ENCODE data around the gene SRPK2. TPM values are rescaled to one million over a fixed set of nuclear protein-coding genes. Genes with fewer than 3 reads are reported as not detected.

Gene SRPK2
- total and polyA plus RNA-seq, 2 donors = 23.0 to 45.6 TPM

DNA sequence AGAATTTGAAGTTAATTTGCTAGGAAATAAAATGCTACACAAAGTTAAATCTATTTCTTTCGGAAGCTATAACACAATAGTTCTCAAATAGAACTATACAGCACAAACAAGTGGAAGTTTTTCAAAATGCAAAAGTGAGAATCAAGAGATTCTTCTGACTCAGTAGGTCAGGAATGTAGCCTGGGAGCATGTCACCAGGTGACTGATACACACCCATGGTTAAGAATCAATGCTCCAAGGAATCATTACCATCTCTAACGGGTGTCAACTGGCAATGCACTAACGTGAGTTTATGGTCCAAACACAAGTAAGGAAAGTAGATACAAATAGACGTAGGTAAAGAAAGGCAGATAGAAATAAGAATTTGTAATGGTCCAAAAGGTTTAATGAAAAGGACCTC lies 170.5 kb downstream of the SRPK2 start:
- Histone ChIP-seq H3K36me3 (ENCODE audit: control insufficient read depth in 2 of 2, insufficient read depth in 2 of 2, low read length in 1 of 2) (peaks cover 0 to 4% of the 10 kb centered on the region in 2 donors), H3K9me3 (ENCODE audit: control insufficient read depth in 2 of 2, insufficient read depth in 1 of 2, low read length in 1 of 2) (no peaks in the 10 kb centered on the region), H3K27ac (ENCODE audit: low read depth in 1 of 2, low read length in 1 of 2) (no peak overlapping the region), H3K27me3 (ENCODE audit: control insufficient read depth in 2 of 2, insufficient read depth in 1 of 2, low read length in 1 of 2) (no peaks in the 10 kb centered on the region), H3K4me1 (ENCODE audit: control insufficient read depth in 2 of 2, insufficient read depth in 2 of 2, low read length in 2 of 2) (peaks cover 4 to 5% of the 10 kb centered on the region in 2 donors), H3K4me3 (ENCODE audit: low read length in 2 of 2) (no peak overlapping the region)
- DNase-seq (ENCODE audit: low read depth in 6 of 9, low spot score in 9 of 9) = no peak
- 98% methylated on average over 4 of the region's 4 CpGs for WGBS

DNA sequence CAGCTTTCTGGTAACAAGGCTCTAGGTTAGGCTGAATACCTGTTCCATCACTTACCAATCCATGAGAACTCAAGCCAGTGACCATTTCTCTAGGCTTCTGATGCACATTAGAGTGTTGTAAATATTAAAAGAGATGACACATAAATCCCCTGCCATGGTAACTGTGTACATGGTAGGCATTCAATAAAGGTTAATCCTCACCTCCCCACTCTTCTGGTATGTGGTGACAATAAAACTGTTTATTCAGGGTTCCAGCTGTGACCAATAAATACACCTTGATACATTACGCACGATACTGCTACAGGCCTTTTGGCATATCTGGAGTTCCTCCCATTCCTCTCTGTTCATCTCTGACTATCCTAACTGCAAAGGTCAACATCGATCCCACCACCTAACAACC lies 171.9 kb downstream of the SRPK2 start:
- H3K9me3 ChIP-seq (ENCODE audit: control insufficient read depth in 2 of 2, insufficient read depth in 1 of 2, low read length in 1 of 2) = no peaks in the 10 kb centered on the region
- H3K4me1 ChIP-seq (ENCODE audit: control insufficient read depth in 2 of 2, insufficient read depth in 2 of 2, low read length in 2 of 2) = peaks cover 0 to 5% of the 10 kb centered on the region in 2 donors
- H3K36me3 ChIP-seq (ENCODE audit: control insufficient read depth in 2 of 2, insufficient read depth in 2 of 2, low read length in 1 of 2) = peaks cover 0 to 4% of the 10 kb centered on the region in 2 donors
- no peak overlapping the region for H3K4me3 ChIP-seq (ENCODE audit: low read length in 2 of 2)
- WGBS = 98% methylated on average over 3 of the region's 3 CpGs
- H3K27me3 ChIP-seq (ENCODE audit: control insufficient read depth in 2 of 2, insufficient read depth in 1 of 2, low read length in 1 of 2) = no peaks in the 10 kb centered on the region
- DNase-seq (ENCODE audit: low read depth in 6 of 9, low spot score in 9 of 9) = no peak
- H3K27ac ChIP-seq (ENCODE audit: low read depth in 1 of 2, low read length in 1 of 2) = no peak overlapping the region

DNA sequence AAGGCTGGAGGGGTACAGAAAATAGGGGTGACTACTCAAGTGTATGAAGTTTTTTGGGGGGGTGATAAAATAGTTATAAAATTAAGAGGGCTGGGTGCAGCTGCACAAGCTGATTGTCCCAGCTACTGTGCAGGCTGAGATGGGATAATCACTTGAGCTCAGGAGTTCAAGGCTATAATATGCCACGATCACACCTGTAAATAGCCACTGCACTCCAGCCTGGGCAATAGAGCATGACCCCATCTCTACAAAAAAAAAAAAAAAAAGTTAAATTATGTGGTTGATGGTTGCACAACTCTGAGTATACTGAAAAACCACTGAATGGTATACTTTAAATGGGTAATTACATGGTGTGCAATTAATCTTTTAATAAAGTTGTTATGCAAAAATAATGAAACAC lies 172.9 kb downstream of the SRPK2 start:
- 98% methylated on average over 1 of the region's 1 CpG for WGBS
- no peak overlapping the region for H3K27ac ChIP-seq (ENCODE audit: low read depth in 1 of 2, low read length in 1 of 2)
- H3K4me3 ChIP-seq (ENCODE audit: low read length in 2 of 2) = no peak overlapping the region
- H3K4me1 ChIP-seq (ENCODE audit: control insufficient read depth in 2 of 2, insufficient read depth in 2 of 2, low read length in 2 of 2) = peaks cover 6 to 7% of the 10 kb centered on the region in 2 donors
- DNase-seq (ENCODE audit: low read depth in 6 of 9, low spot score in 9 of 9) = no peak
- H3K9me3 ChIP-seq (ENCODE audit: control insufficient read depth in 2 of 2, insufficient read depth in 1 of 2, low read length in 1 of 2) = no peaks in the 10 kb centered on the region
- H3K27me3 ChIP-seq (ENCODE audit: control insufficient read depth in 2 of 2, insufficient read depth in 1 of 2, low read length in 1 of 2) = no peaks in the 10 kb centered on the region
- H3K36me3 ChIP-seq (ENCODE audit: control insufficient read depth in 2 of 2, insufficient read depth in 2 of 2, low read length in 1 of 2) = peaks cover 0 to 4% of the 10 kb centered on the region in 2 donors

DNA sequence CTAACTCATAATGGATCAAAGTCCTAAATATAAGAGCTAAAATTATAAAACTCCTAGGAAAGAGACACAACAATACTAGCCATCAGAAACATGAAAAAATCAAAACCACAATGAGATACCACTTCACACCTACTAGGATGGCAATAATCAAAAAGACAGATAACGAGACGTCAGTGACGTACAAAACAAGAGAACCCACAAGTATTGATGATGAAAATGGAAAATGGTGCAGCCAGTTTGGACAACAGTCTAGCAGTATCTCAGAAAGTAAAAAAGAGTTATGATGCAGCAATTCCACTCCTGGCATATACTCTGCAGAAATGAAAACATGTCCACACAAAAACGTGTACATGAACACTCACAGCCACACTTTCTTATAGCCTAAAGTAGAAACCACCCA lies 173.5 kb downstream of the SRPK2 start:
- 96% methylated on average over 4 of the region's 4 CpGs for WGBS
- Histone ChIP-seq H3K9me3 (ENCODE audit: control insufficient read depth in 2 of 2, insufficient read depth in 1 of 2, low read length in 1 of 2) (no peaks in the 10 kb centered on the region), H3K4me1 (ENCODE audit: control insufficient read depth in 2 of 2, insufficient read depth in 2 of 2, low read length in 2 of 2) (peaks cover 10 to 12% of the 10 kb centered on the region in 2 donors), H3K27me3 (ENCODE audit: control insufficient read depth in 2 of 2, insufficient read depth in 1 of 2, low read length in 1 of 2) (no peaks in the 10 kb centered on the region), H3K27ac (ENCODE audit: low read depth in 1 of 2, low read length in 1 of 2) (no peak overlapping the region), H3K36me3 (ENCODE audit: control insufficient read depth in 2 of 2, insufficient read depth in 2 of 2, low read length in 1 of 2) (peaks cover 0 to 4% of the 10 kb centered on the region in 2 donors), H3K4me3 (ENCODE audit: low read length in 2 of 2) (no peak overlapping the region)
- no peak for DNase-seq (ENCODE audit: low read depth in 6 of 9, low spot score in 9 of 9)

DNA sequence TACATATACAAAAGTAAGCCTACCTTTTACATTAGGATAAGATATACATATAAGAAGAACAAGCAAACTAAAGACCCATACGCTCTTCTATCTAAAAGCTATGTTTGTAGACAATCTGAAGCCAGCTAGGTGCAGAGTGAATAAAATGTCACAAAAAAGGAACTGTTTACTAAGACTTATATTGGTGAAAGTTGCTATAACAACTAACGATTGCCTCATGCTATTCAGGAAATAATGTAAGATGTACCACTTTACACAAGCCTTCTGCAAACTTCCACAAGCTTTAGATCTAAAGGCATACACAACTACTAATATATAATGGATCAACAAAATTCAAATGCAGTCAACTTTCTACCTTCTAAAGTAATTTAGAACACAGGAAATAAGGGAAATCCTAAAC lies 175.1 kb downstream of the SRPK2 start:
- Histone ChIP-seq H3K4me3 (ENCODE audit: low read length in 2 of 2) (no peak overlapping the region), H3K27me3 (ENCODE audit: control insufficient read depth in 2 of 2, insufficient read depth in 1 of 2, low read length in 1 of 2) (no peaks in the 10 kb centered on the region), H3K27ac (ENCODE audit: low read depth in 1 of 2, low read length in 1 of 2) (no peak overlapping the region), H3K9me3 (ENCODE audit: control insufficient read depth in 2 of 2, insufficient read depth in 1 of 2, low read length in 1 of 2) (no peaks in the 10 kb centered on the region), H3K36me3 (ENCODE audit: control insufficient read depth in 2 of 2, insufficient read depth in 2 of 2, low read length in 1 of 2) (no peaks in the 10 kb centered on the region), H3K4me1 (ENCODE audit: control insufficient read depth in 2 of 2, insufficient read depth in 2 of 2, low read length in 2 of 2) (peaks cover 16 to 18% of the 10 kb centered on the region in 2 donors)
- DNase-seq (ENCODE audit: low read depth in 6 of 9, low spot score in 9 of 9) = no peak
- WGBS = 54% methylated on average over 2 of the region's 2 CpGs

DNA sequence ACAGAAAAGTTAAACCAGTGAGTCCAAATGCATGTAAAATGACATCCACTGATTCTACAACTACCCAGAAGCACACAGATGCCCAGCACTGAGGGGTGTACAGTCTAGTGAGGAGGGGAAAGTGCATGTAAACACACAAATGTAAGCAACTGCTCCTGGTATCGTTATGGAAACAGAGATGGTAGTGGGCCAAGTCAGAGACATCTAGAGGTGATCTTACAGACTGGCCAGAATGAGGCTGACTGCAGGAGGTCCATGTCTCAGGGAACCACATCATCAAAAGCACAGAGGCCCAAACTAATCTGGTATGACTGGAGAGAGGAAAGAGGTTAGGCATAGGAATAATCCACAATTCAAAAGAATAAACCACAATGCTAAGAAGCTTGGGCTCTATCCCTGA lies 176.5 kb downstream of the SRPK2 start:
- WGBS = 96% methylated on average over 1 of the region's 1 CpG
- no peaks in the 10 kb centered on the region for H3K36me3 ChIP-seq (ENCODE audit: control insufficient read depth in 2 of 2, insufficient read depth in 2 of 2, low read length in 1 of 2)
- H3K9me3 ChIP-seq (ENCODE audit: control insufficient read depth in 2 of 2, insufficient read depth in 1 of 2, low read length in 1 of 2) = no peaks in the 10 kb centered on the region
- no peak for DNase-seq (ENCODE audit: low read depth in 6 of 9, low spot score in 9 of 9)
- no peaks in the 10 kb centered on the region for H3K27me3 ChIP-seq (ENCODE audit: control insufficient read depth in 2 of 2, insufficient read depth in 1 of 2, low read length in 1 of 2)
- H3K27ac ChIP-seq (ENCODE audit: low read depth in 1 of 2, low read length in 1 of 2) = no peak overlapping the region
- H3K4me1 ChIP-seq (ENCODE audit: control insufficient read depth in 2 of 2, insufficient read depth in 2 of 2, low read length in 2 of 2) = peaks cover 15 to 18% of the 10 kb centered on the region in 2 donors
- H3K4me3 ChIP-seq (ENCODE audit: low read length in 2 of 2) = no peak overlapping the region

DNA sequence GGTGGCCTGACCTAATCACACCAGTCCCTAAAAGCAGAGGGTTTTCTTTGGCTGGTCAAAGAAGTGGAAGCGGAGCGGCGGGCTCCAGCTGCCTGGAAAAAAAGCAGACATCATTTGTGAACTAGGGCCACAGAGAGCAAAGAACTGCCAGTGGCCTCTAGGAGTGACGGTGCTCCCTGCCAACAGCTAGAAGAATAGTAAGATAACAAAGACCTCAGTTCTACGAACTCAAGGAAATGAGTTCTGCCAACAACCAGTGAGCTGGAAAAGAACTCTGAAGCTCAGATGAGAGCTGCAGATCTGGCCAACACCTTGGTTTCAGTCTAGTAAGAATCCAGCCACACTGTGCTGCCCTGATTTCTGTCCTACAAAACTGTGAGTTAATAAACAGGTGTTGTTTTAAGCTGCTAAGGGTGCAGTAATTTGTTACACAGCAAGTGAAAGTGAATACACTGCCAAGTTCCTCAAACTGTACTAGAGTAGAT lies 178.0 kb downstream of the SRPK2 start:
- Histone ChIP-seq H3K4me3 (ENCODE audit: low read length in 2 of 2) (no peak overlapping the region), H3K27me3 (ENCODE audit: control insufficient read depth in 2 of 2, insufficient read depth in 1 of 2, low read length in 1 of 2) (no peaks in the 10 kb centered on the region), H3K36me3 (ENCODE audit: control insufficient read depth in 2 of 2, insufficient read depth in 2 of 2, low read length in 1 of 2) (no peaks in the 10 kb centered on the region), H3K27ac (ENCODE audit: low read depth in 1 of 2, low read length in 1 of 2) (peak overlapping the region; percentile 60 to 64), H3K4me1 (ENCODE audit: control insufficient read depth in 2 of 2, insufficient read depth in 2 of 2, low read length in 2 of 2) (peaks cover 23 to 31% of the 10 kb centered on the region in 2 donors), H3K9me3 (ENCODE audit: control insufficient read depth in 2 of 2, insufficient read depth in 1 of 2, low read length in 1 of 2) (no peaks in the 10 kb centered on the region)
- WGBS = 79% methylated on average over 5 of the region's 5 CpGs
- DNase-seq (ENCODE audit: low read depth in 6 of 9, low spot score in 9 of 9) = peak in 1 of 9 donors; percentile 29

DNA sequence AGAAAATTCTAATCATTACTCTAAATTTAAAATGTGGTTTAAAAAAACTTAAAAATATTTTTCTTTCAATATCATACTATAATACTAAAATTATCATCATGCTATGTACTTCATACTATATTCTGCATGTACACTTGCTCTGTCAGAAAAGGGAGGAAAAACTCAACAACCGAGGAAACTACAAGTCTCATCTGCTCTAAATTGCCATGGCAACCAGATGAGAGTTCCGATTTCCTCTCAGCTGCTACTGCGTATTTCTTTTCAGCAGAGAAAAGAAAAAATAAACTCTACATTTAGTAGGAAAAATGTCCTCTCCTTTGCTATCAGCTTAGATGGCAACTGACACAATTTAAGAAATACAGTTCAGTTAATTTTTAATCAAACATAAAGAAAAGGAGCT lies 178.9 kb downstream of the SRPK2 start:
- peak; percentile 30 to 81 (median 56) for DNase-seq (ENCODE audit: low read depth in 6 of 9, low spot score in 9 of 9)
- Histone ChIP-seq H3K27me3 (ENCODE audit: control insufficient read depth in 2 of 2, insufficient read depth in 1 of 2, low read length in 1 of 2) (no peaks in the 10 kb centered on the region), H3K36me3 (ENCODE audit: control insufficient read depth in 2 of 2, insufficient read depth in 2 of 2, low read length in 1 of 2) (no peaks in the 10 kb centered on the region), H3K4me1 (ENCODE audit: control insufficient read depth in 2 of 2, insufficient read depth in 2 of 2, low read length in 2 of 2) (peaks cover 30 to 39% of the 10 kb centered on the region in 2 donors), H3K4me3 (ENCODE audit: low read length in 2 of 2) (no peak overlapping the region), H3K9me3 (ENCODE audit: control insufficient read depth in 2 of 2, insufficient read depth in 1 of 2, low read length in 1 of 2) (no peaks in the 10 kb centered on the region), H3K27ac (ENCODE audit: low read depth in 1 of 2, low read length in 1 of 2) (peak overlapping the region in 1 of 2 donors; percentile 32)
- WGBS = 26% methylated on average over 3 of the region's 3 CpGs

DNA sequence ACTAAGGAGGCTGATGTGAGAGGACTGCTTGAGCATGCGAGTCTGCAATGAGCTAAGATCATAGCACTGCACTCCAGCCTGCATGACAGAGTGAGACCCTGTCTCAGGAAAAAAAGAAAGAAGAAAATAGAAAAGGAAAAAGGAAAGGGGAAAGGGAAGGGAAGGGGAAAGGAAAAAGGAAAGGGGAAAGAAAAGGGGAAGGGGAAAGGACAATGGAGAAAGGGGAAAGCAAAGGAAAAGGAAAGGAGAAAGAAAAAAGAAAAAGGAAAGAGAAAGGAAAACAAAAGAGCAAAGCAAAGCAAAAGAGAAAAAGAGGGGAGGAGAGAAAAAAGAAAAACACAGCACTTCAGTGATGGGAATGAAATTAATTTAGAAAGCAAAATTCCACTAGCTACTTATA lies 179.3 kb downstream of the SRPK2 start:
- Histone ChIP-seq H3K4me3 (ENCODE audit: low read length in 2 of 2) (no peak overlapping the region), H3K27me3 (ENCODE audit: control insufficient read depth in 2 of 2, insufficient read depth in 1 of 2, low read length in 1 of 2) (no peaks in the 10 kb centered on the region), H3K27ac (ENCODE audit: low read depth in 1 of 2, low read length in 1 of 2) (peak overlapping the region; percentile 18 to 32), H3K9me3 (ENCODE audit: control insufficient read depth in 2 of 2, insufficient read depth in 1 of 2, low read length in 1 of 2) (no peaks in the 10 kb centered on the region), H3K36me3 (ENCODE audit: control insufficient read depth in 2 of 2, insufficient read depth in 2 of 2, low read length in 1 of 2) (no peaks in the 10 kb centered on the region), H3K4me1 (ENCODE audit: control insufficient read depth in 2 of 2, insufficient read depth in 2 of 2, low read length in 2 of 2) (peaks cover 30 to 43% of the 10 kb centered on the region in 2 donors)
- 42% methylated on average over 1 of the region's 1 CpG for WGBS
- DNase-seq (ENCODE audit: low read depth in 6 of 9, low spot score in 9 of 9) = no peak

Data from thymus (tissue), 11 donors.